KMS-11 (cell line): Measurements from ENCODE around the gene VWA3B.

ENCODE experiments used
- H2AFZ ChIP-seq: fragments of 200-600 bp; sonication (generic); 2 replicates; pipeline ENCODE4 v1.6.1; 2016; ENCODE audit warnings: antibody characterized with exemption, mixed run types, low read depth
- H3K27ac ChIP-seq: fragments of 200-600 bp; sonication (generic); 2 replicates; pipeline ENCODE4 v1.6.1; 2016; ENCODE audit warnings: mild to moderate bottlenecking, mixed run types
- H3K27me3 ChIP-seq: fragments of 200-600 bp; sonication (generic); 2 replicates; pipeline ENCODE4 v1.6.1; 2017; ENCODE audit warnings: mild to moderate bottlenecking, low read depth, mixed run types, moderate library complexity; ENCODE audit not compliant: insufficient read depth
- H3K36me3 ChIP-seq: fragments of 200-600 bp; sonication (generic); 2 replicates; pipeline ENCODE4 v1.6.1; 2017; ENCODE audit warnings: mild to moderate bottlenecking, mixed run types; ENCODE audit not compliant: insufficient read depth
- H3K4me1 ChIP-seq: fragments of 200-600 bp; sonication (generic); 2 replicates; pipeline ENCODE4 v1.6.1; 2016; ENCODE audit warnings: mild to moderate bottlenecking, low read depth, mixed run types; ENCODE audit not compliant: poor library complexity, severe bottlenecking
- H3K4me2 ChIP-seq: fragments of 200-600 bp; sonication (generic); 2 replicates; pipeline ENCODE4 v1.7.0; 2016; ENCODE audit warnings: mild to moderate bottlenecking, mixed run types
- H3K4me3 ChIP-seq: fragments of 200-600 bp; sonication (generic); IDR thresholded peaks from 2 replicates; pipeline ENCODE4 v1.6.1; 2017; ENCODE audit warnings: low read depth, low read length, mixed read lengths; ENCODE audit not compliant: insufficient read depth
- H3K79me2 ChIP-seq: fragments of 200-600 bp; sonication (generic); 2 replicates; pipeline ENCODE4 v1.6.1; 2016; ENCODE audit warnings: low read depth, mixed run types; ENCODE audit not compliant: insufficient read depth
- H3K9ac ChIP-seq: fragments of 200-600 bp; sonication (generic); 2 replicates; pipeline ENCODE4 v1.6.1; 2016; ENCODE audit warnings: mild to moderate bottlenecking, mixed run types
- H4K20me1 ChIP-seq: fragments of 200-600 bp; sonication (generic); 2 replicates; pipeline ENCODE4 v1.6.1; 2016; ENCODE audit warnings: mild to moderate bottlenecking, mixed run types; ENCODE audit not compliant: insufficient read depth
- CTCF ChIP-seq: fragments of 200-600 bp; sonication (generic); conservative IDR thresholded peaks from 2 replicates; pipeline ENCODE4 v1.6.1; 2017; ENCODE audit warnings: low read depth, mild to moderate bottlenecking, antibody characterized with exemption, low read length, moderate library complexity, mixed read lengths

Gene VWA3B

DNA sequence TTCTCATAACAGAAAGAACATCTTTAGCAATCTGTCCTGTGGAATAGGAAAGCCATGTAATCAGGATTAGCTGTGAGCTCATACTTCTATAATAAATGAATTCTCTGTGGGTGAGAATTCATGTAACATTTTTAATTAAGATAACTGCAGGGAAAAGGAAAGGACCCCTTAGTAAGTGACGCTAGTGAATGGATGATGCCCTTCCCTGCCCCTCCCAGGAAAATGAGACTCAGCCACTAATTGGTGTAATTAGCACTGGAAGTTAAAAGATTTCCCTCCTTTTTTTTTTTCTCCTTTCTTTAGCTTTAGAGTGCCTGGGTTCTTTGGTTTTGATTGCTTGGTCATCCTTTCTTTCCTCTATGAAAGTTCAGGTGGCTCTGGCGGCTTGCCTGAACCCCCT is 90.3 kb downstream of the VWA3B start:
- H2AFZ ChIP-seq: no peak overlapping the region
- no peak for TF ChIP-seq CTCF
- H3K27me3 ChIP-seq: no peaks in the 10 kb centered on the region

DNA sequence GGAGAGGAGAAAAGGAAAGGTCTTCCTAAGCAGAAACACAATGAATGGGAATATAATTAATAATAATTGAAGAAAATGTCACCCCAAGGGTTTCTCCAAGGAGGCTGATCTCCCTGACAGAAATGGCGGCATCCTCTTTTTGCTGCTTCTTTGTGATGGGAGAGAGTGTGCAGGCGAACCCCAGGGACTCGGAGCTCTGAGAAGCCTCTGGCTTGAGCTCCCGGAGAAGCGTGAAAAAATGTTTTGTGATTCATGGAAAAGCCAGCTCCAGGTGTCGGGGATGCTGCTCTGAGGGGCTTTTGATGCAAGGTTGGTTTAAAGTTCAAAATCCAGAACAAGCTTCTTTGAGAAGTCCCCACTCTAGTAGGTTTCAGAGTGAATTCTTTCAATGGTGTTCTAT is 91.0 kb downstream of the VWA3B start:
- TF ChIP-seq CTCF: no peak
- no peaks in the 10 kb centered on the region for H3K79me2 ChIP-seq

More for the DNA sequence above, 90.3 kb downstream of the VWA3B start:
- Histone ChIP-seq H3K4me1 (no peaks in the 10 kb centered on the region), H3K4me2 (no peak overlapping the region), H4K20me1 (no peaks in the 10 kb centered on the region), H3K27ac (no peak overlapping the region), H3K36me3 (no peaks in the 10 kb centered on the region), H3K4me3 (no peak overlapping the region), H3K9ac (no peak overlapping the region), H3K79me2 (no peaks in the 10 kb centered on the region)

DNA sequence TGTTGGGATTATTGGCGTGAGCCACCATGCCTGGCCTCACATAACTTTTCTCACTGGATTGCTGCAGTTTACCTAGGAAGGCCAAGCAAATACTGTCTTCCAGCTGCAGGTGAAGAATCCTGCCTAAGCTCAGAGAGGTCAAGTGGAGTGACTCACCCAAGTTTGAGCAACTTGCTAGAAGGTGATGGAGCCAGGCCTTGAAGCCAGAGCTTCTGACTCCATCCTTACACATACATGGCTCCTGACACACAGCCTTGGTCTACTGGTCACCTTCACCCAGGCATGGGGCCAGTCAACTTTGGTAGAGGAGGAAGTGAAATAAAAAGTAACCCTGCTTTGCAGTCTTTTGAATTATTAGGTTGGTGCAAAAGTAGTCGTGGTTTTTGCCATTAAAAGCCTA is 93.5 kb downstream of the VWA3B start:
- Histone ChIP-seq H3K4me3 (no peak overlapping the region), H3K79me2 (no peaks in the 10 kb centered on the region), H3K4me2 (no peak overlapping the region), H3K9ac (no peak overlapping the region), H3K27ac (no peak overlapping the region), H3K27me3 (no peaks in the 10 kb centered on the region), H3K36me3 (no peaks in the 10 kb centered on the region), H4K20me1 (no peaks in the 10 kb centered on the region), H2AFZ (no peak overlapping the region), H3K4me1 (no peaks in the 10 kb centered on the region)
- TF ChIP-seq CTCF: no peak

More for the DNA sequence above, 91.0 kb downstream of the VWA3B start:
- H3K36me3 ChIP-seq: no peaks in the 10 kb centered on the region
- H3K9ac ChIP-seq: no peak overlapping the region
- H2AFZ ChIP-seq: no peak overlapping the region
- no peak overlapping the region for H3K4me2 ChIP-seq
- H3K27me3 ChIP-seq: no peaks in the 10 kb centered on the region
- no peaks in the 10 kb centered on the region for H4K20me1 ChIP-seq
- no peak overlapping the region for H3K4me3 ChIP-seq
- no peaks in the 10 kb centered on the region for H3K4me1 ChIP-seq
- H3K27ac ChIP-seq: no peak overlapping the region

- TF ChIP-seq CTCF: no peak
- Histone ChIP-seq H3K79me2 (no peaks in the 10 kb centered on the region), H4K20me1 (no peaks in the 10 kb centered on the region), H3K4me2 (no peak overlapping the region), H3K9ac (no peak overlapping the region), H3K27me3 (no peaks in the 10 kb centered on the region), H3K27ac (no peak overlapping the region), H3K4me1 (no peaks in the 10 kb centered on the region), H3K4me3 (no peak overlapping the region), H3K36me3 (no peaks in the 10 kb centered on the region), H2AFZ (no peak overlapping the region)
Measured at GRCh38 chr2:98181346-98181745, 94.4 kb downstream of the VWA3B start.
